ENCODE results near the gene ZNF48.

DNA sequence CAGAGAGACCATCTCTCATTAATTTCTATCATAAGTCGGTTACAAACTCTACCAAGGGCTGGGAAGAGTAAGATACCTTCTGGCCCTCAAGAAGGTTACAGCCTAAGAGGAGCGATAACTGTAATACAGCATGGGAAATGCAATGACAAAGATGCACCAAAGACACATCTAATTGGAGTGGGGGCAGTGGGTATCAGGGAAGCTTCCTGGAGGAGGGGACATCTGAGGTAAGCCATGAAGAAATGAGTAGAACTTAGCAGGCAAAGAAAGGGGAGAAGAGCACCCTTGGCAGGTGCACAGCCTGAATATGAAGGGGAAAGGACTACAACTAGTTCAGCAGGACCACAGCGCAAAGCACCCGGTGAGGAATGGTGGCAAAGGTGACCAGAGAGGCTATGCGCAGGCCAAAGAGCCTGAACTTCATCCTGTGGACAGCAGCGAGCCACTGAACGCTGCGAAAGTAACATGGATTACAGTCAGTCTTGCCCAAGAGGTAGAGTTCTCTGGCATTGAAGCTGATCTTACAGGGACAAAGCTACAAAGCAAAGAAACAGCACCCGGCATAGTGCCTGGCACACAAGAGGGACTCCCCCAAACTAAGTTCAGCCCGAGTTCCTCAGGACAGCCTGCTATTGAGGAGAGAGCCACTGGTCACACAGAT lies 27.7 kb upstream of the ZNF48 start:
- TF ChIP-seq, protein P1, sequence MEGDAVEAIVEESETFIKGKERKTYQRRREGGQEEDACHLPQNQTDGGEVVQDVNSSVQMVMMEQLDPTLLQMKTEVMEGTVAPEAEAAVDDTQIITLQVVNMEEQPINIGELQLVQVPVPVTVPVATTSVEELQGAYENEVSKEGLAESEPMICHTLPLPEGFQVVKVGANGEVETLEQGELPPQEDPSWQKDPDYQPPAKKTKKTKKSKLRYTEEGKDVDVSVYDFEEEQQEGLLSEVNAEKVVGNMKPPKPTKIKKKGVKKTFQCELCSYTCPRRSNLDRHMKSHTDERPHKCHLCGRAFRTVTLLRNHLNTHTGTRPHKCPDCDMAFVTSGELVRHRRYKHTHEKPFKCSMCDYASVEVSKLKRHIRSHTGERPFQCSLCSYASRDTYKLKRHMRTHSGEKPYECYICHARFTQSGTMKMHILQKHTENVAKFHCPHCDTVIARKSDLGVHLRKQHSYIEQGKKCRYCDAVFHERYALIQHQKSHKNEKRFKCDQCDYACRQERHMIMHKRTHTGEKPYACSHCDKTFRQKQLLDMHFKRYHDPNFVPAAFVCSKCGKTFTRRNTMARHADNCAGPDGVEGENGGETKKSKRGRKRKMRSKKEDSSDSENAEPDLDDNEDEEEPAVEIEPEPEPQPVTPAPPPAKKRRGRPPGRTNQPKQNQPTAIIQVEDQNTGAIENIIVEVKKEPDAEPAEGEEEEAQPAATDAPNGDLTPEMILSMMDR (conservative IDR thresholded peaks at IDR 0.05 in 1 of 2, IDR thresholded peaks at IDR 0.05 in 1 of 2; ENCODE audit: low read depth in 1 of 2, low read length in 2 of 2), result no peak
- no peak for TF ChIP-seq EZH2 (IDR thresholded peaks at IDR 0.05; ENCODE audit: low read length, missing control alignments)

All from fibroblast of lung (primary cell).